Prostate gland (tissue), 2 donors: ENCODE data around the gene CD82. TPM values are rescaled to one million over a fixed set of nuclear protein-coding genes. Genes with fewer than 3 reads are reported as not detected.

Experiments
- DNase-seq: peaks from one replicate; pipeline ENCODE4 v3.0.0-alpha.2; 2019; ENCODE audit warnings: low spot score
- H3K27ac ChIP-seq, 2 donors: fragments of 200-600 bp; sonication (generic); 2 replicates each; pipeline ENCODE4 v1.5.1; 2017 to 2019
- H3K27me3 ChIP-seq: fragments of 200-600 bp; sonication (generic); replicated peaks from 2 replicates; pipeline ENCODE4 v1.5.1; 2019; ENCODE audit not compliant: insufficient read depth
- H3K36me3 ChIP-seq, 2 donors: fragments of 200-600 bp; sonication (generic); 1 replicate in 1 of 2; 2 replicates in 1 of 2; pipeline versions ENCODE4 v1.5.1 to v1.8.1; 2017 to 2019
- H3K4me1 ChIP-seq: fragments of 200-600 bp; sonication (generic); replicated peaks from 2 replicates; pipeline ENCODE4 v1.5.1; 2019
- H3K4me3 ChIP-seq, 2 donors: fragments of 200-600 bp; sonication (generic); 2 replicates each; pipeline ENCODE4 v1.5.1; 2017 to 2019
- H3K9me3 ChIP-seq: fragments of 200-600 bp; sonication (generic); 2 replicates; pipeline ENCODE4 v1.5.1; 2017
- CTCF ChIP-seq, 4 experiments: fragments of 200-600 bp in 2 of 4; fragments of 450-650 bp in 2 of 4; sonication (generic) in 2 of 4; IDR thresholded peaks; 1 replicate in 3 of 4; 2 replicates in 1 of 4; pipeline ENCODE4 v1.5.1; 2016 to 2019; ENCODE audit warnings: antibody characterized with exemption in 4 of 4, mild to moderate bottlenecking in 2 of 4, moderate library complexity in 2 of 4
- POLR2A ChIP-seq: fragments of 450-650 bp; IDR thresholded peaks from one replicate; pipeline ENCODE4 v1.6.1; 2016; ENCODE audit warnings: antibody characterized with exemption, mild to moderate bottlenecking
- POLR2AphosphoS5 ChIP-seq: sonication (generic); formaldehyde crosslinking; IDR thresholded peaks from one replicate; pipeline ENCODE4 v1.6.1; 2017; ENCODE audit warnings: antibody characterized with exemption
- WGBS: methylation state at CpG from one replicate; pipeline ENCODE4 v1.1.5; 2018; 5-methylcytosine and 5-hydroxymethylcytosine counted together
- intact Hi-C: fragments of 100-400 bp; cut with DNase I; formaldehyde crosslinking; loops from one replicate; pipeline ENCODE4 v1.14.2; 2022
- total RNA-seq, 2 donors: library from RNA; depleted of rRNA; stranded (reverse); fragments of >200 nt; gene quantifications; one replicate each; pipeline ENCODE4 v1.1.0, GENCODE V29; 2016

The CD82 gene
- total RNA-seq, 2 donors from 2014 or later: 35.1 to 54.6 TPM

- TF ChIP-seq POLR2AphosphoS5: no peak
- TF ChIP-seq POLR2A: no peak
- TF ChIP-seq CTCF (IDR thresholded peaks at IDR 0.05): no peak
- intact Hi-C loops: loop anchor here (5.0 kb wide), 1 partner anchor 264 kb away; no protein-coding TSS in a partner anchor
Observed at GRCh38 chr11:44627911-44628729, 62.7 kb downstream of the CD82 start.

GRCh38 chr11:44628730-44629700 is 63.6 kb downstream of the CD82 start:
- intact Hi-C loops: loop anchor here (5.0 kb wide), 1 partner anchor 263 kb away; no protein-coding TSS in a partner anchor
- WGBS: 78% methylated on average over 14 of the region's 14 CpGs
- Histone ChIP-seq H3K27ac (no peak overlapping the region), H3K36me3 (no peaks in the 10 kb centered on the region), H3K27me3 (no peaks in the 10 kb centered on the region), H3K4me1 (no peaks in the 10 kb centered on the region), H3K4me3 (no peak overlapping the region), H3K9me3 (no peaks in the 10 kb centered on the region)
- DNase-seq: peak; percentile 2
- no peak for TF ChIP-seq POLR2A
- TF ChIP-seq CTCF (IDR thresholded peaks at IDR 0.05): no peak
- TF ChIP-seq POLR2AphosphoS5: no peak

More at GRCh38 chr11:44627911-44628729, 62.7 kb downstream of the CD82 start:
- no peaks in the 10 kb centered on the region for H3K4me1 ChIP-seq
- H3K9me3 ChIP-seq: no peaks in the 10 kb centered on the region
- 19% methylated on average over 9 of the region's 9 CpGs for WGBS
- peak; percentile 47 for DNase-seq
- H3K4me3 ChIP-seq: no peak overlapping the region
- no peaks in the 10 kb centered on the region for H3K36me3 ChIP-seq
- H3K27me3 ChIP-seq: no peaks in the 10 kb centered on the region
- H3K27ac ChIP-seq: no peak overlapping the region

- no peak for DNase-seq
- Histone ChIP-seq H3K27me3 (no peaks in the 10 kb centered on the region), H3K4me3 (no peak overlapping the region), H3K9me3 (no peaks in the 10 kb centered on the region), H3K36me3 (no peaks in the 10 kb centered on the region), H3K27ac (no peak overlapping the region), H3K4me1 (no peaks in the 10 kb centered on the region)
- 96% methylated on average over 8 of the region's 8 CpGs for WGBS
- no peak for TF ChIP-seq POLR2A
- no peak for TF ChIP-seq POLR2AphosphoS5
- no peak for TF ChIP-seq CTCF (IDR thresholded peaks at IDR 0.05)
- intact Hi-C loops: loop anchor here (5.0 kb wide), 1 partner anchor 262 kb away; no protein-coding TSS in a partner anchor
Observed at GRCh38 chr11:44629732-44630345, 64.4 kb downstream of the CD82 start.

GRCh38 chr11:44630511-44631210 is 65.2 kb downstream of the CD82 start:
- Histone ChIP-seq H3K9me3 (no peaks in the 10 kb centered on the region), H3K27ac (no peak overlapping the region), H3K4me3 (no peak overlapping the region), H3K4me1 (no peaks in the 10 kb centered on the region), H3K36me3 (no peaks in the 10 kb centered on the region), H3K27me3 (no peaks in the 10 kb centered on the region)
- DNase-seq: peak; percentile 2
- no peak for TF ChIP-seq POLR2AphosphoS5
- TF ChIP-seq CTCF (IDR thresholded peaks at IDR 0.05): no peak
- intact Hi-C loops: no loop called here
- WGBS: 94% methylated on average over 7 of the region's 7 CpGs
